HG02885 (cell line): ENCODE data around the gene KCNAB2.
"Not testable (repeated sequence)": the region's sequence is repeated elsewhere in the genome, so short reads cannot be mapped to it uniquely, and the experiment has no call there.

Source experiments
- ATAC-seq: cut with Tn5 transposase; IDR thresholded peaks from one replicate; pipeline ENCODE4 v1.9.1; 2021; ENCODE audit warnings: mild to moderate bottlenecking; ENCODE audit not compliant: unreplicated experiment, poor library complexity

Gene KCNAB2

DNA sequence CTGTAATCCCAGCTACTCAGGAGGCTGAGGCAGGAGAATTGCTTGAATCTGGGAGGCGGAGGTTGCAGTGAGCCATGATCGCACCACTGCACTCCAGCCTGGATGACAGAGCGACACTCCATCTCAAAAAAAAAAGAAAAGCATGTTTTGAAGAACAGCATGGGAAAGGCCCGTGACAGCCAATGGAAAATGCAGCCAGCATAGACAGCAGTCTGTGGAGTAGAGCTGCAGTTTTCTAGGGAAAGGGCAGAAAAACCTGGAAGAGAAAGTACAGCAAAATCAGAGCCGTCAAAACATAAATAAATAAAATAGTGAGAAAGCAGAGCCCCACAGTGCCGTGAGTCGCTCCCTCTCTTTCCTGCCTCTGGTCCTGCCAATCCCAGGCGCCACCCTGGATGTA, 31.4 kb downstream of the KCNAB2 start:
- ATAC-seq, result not testable (repeated sequence)

DNA sequence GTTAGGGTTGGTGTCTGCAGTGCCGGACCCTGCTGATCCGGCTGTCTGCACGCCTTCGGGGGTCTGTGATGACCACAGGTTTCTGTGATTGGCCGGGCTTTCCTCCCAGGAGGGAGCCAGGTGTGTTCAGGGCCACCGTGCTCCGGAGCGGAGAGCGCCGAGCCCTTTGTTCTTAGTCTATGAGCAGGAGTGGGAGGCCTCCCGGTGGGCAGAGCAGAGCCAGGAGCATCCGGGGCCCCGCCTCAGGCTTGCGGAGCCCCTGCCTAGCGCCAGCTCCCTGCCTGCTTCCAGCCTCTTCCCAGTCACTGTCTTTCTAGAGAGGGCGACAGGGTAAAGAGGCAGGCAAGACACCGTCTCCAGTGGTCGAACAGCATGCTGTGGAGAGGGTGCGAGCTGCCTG, 31.8 kb downstream of the KCNAB2 start:
- ATAC-seq, result no peak

DNA sequence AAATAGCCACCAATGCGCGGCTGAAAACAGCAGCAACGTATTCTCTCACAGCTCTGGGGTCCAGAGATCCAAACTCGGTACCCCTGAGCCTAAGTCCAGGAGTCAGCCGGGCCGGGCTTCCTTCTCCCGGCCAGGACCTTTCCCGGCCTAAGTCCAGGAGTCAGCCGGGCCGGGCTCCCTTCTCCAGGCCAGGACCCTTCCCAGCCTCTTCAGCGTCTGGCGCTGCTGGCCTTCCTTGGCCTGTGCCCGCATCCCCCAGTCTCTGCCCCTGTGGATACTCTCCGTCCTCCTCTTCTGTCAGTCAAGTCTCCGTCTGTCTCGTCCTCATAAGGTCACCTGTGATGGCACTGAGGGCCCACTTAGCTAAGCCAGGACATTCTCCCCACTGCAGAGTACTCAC, 32.2 kb downstream of the KCNAB2 start:
- ATAC-seq, result no peak

GRCh38 chr1:6080469-6080868, 34.8 kb downstream of the KCNAB2 start:
- no peak for ATAC-seq

- ATAC-seq, result no peak
Measured at GRCh38 chr1:6081901-6082300, 36.2 kb downstream of the KCNAB2 start.

GRCh38 chr1:6082430-6082971, 36.8 kb downstream of the KCNAB2 start:
- ATAC-seq, result no peak

DNA sequence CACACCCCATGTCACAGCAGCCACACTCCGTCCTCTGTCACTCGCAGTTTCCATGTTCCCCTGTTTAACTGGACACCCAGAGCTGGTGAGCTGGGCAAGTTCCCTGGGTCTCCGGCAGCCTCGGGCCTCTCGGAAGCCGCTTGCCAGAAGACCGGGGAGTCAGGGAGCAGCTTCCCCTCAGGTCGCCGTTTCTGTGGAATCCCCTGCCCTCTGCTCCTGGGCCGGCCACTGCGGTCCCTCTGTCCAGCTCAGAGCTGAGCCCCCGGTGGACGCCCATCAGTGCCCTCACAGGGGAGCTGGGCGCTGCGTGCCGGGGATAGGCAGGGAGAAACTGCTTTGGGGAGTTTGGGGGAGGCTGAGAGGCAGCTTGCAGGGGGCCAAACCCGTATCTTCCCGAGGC, 37.7 kb downstream of the KCNAB2 start:
- no peak for ATAC-seq

DNA sequence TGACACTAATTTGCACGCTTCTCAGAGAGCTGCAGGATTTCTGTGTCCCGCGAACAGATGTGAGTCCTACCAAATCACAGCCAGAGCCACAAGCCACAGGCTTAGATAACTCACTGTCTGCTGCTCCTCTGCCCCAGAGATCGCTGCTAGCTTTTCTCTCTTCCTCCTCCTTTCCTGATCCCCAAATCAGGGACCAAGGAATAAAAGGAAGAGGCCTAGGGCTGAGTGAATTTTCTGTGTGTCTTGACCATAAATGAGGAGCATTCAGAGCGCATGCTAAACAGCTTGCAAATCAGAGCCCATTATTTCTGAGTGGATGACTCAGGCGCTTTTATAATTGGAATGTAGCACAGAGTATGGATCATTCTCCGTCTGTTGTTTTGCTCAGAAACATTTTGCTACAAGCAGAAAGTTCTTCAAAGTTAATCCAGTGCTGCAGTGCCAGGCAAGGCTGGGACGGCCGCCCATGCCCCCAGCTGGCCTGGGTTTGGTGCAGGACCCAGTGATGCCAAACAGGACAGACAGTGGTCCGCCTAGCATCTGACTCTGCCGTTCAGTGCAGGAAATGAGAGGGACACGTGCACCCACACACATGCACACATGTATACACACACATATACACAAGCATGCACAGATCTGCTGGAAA, 38.2 kb downstream of the KCNAB2 start:
- ATAC-seq, result no peak

- no peak for ATAC-seq
Measured at GRCh38 chr1:6084781-6085495, 39.2 kb downstream of the KCNAB2 start.

GRCh38 chr1:6085666-6086065, 40.0 kb downstream of the KCNAB2 start:
- no peak for ATAC-seq

GRCh38 chr1:6086358-6086757, 40.7 kb downstream of the KCNAB2 start:
- no peak for ATAC-seq

- no peak for ATAC-seq
Measured at GRCh38 chr1:6086762-6087376, 41.2 kb downstream of the KCNAB2 start.

GRCh38 chr1:6087377-6087772, 41.7 kb downstream of the KCNAB2 start:
- no peak for ATAC-seq

DNA sequence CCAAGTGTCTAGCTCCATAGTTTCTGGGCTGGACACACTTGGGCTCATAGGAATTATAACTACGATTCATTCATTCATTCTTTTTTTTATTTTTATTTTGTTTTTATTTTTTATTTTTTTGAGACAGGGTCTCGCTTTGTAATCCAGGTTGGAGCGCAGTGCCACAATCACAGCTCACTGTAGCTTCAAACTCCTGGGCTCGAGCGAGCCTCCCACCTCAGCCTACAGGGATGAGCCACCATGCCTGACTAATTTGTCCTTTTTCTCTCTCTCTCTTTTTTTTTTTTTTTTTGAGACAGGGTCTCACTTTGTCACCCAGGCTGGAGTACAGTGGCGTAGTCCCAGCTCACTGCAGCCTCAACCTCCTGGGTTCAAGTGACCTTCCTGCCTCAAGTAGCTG, 42.3 kb downstream of the KCNAB2 start:
- ATAC-seq, result no peak

- no peak for ATAC-seq
Measured at GRCh38 chr1:6088956-6089355, 43.3 kb downstream of the KCNAB2 start.

- no peak for ATAC-seq
Measured at GRCh38 chr1:6090288-6090687, 44.6 kb downstream of the KCNAB2 start.

- no peak for ATAC-seq
Measured at GRCh38 chr1:6090996-6091822, 45.5 kb downstream of the KCNAB2 start.

GRCh38 chr1:6091823-6092109, 46.1 kb downstream of the KCNAB2 start:
- ATAC-seq, result no peak

GRCh38 chr1:6092211-6092610, 46.5 kb downstream of the KCNAB2 start:
- no peak for ATAC-seq

DNA sequence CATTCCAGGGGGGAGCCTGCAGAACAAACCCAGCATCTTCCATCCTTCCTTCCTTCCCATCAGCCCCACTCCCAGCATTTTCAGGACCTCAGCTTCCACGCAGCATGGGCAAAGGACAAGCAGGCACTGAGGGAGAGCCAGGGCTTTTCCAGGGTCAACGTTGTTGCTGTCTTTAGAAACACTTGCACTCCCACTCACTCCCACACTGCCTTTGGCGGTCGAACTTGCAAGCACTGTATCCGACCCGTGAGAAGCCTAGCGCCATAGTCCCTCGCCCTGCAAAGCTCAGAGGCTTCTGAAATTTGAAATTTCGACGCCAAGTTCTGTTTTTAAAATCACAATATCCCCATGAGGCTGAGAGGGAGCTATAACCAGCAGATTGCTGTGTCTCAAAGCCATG, 47.4 kb downstream of the KCNAB2 start:
- ATAC-seq, result no peak

DNA sequence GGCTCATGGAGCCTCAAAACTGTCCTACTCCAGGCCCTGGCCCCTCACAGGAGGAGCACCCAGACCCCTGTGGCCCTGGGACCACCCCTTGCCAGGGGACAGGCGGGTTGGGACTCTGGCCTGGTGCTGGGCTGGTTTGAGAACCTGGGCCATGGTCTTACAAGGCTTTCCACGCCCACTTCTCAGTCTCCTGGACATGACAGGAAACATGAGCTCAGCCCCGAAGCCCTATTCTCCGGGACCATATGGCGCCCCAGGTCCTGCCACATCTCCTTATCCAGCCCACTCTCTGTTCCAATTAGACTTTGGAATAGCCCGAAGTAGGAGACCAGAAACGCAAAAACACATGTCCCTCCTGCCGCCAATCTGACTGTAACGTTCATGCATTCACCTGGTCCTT, 47.9 kb downstream of the KCNAB2 start:
- no peak for ATAC-seq
